Bronchial epithelial cell (primary cell): ENCODE measurements around the gene ZNF554. TPM values are rescaled to one million over a fixed set of nuclear protein-coding genes. Genes with fewer than 3 reads are reported as not detected.

ENCODE experiments used
- DNase-seq: peaks from one replicate; pipeline ENCODE4 v3.0.0-alpha.2; 2010; ENCODE audit warnings: low read depth
- FAIRE-seq: peaks from 2 replicates; lab custom pipeline; 2011; peaks lifted over from hg19 to GRCh38; lab: Jason Lieb, UNC
- H3K27me3 ChIP-seq: 2 replicates; pipeline ENCODE4 v1.5.1; 2011; ENCODE audit warnings: low read length; ENCODE audit not compliant: control insufficient read depth, insufficient read depth
- H3K36me3 ChIP-seq: 2 replicates; pipeline ENCODE4 v1.5.1; 2011; ENCODE audit warnings: low read length; ENCODE audit not compliant: control insufficient read depth, insufficient read depth
- H3K4me3 ChIP-seq: 2 replicates; pipeline ENCODE4 v1.5.1; 2011; ENCODE audit warnings: mild to moderate bottlenecking, low read depth, low read length, control low read depth
- total RNA-seq: library from RNA; depleted of rRNA; stranded (reverse); fragments of >200 nt; gene quantifications from 2 replicates; pipeline ENCODE4 v1.2.1, GENCODE V29; 2014
- TF ChIP-seq, protein P1 (sequence below): IDR thresholded peaks from 2 replicates; pipeline ENCODE4 v1.5.1; 2011; ENCODE audit warnings: mild to moderate bottlenecking, moderate library complexity, low read length, control low read depth, inconsistent platforms; ENCODE audit not compliant: insufficient read depth, severe bottlenecking

Gene ZNF554
- total RNA-seq, 1 donor from 2014 or later: 3.9 TPM

GRCh38 chr19:2798733-2799132 lies 20.9 kb upstream of the ZNF554 start:
- H3K27me3 ChIP-seq: no peaks in the 10 kb centered on the region
- DNase-seq (no peak), FAIRE-seq (no peak)
- peaks cover 18% of the 10 kb centered on the region for H3K36me3 ChIP-seq
- no peak overlapping the region for H3K4me3 ChIP-seq
- TF ChIP-seq, protein P1, sequence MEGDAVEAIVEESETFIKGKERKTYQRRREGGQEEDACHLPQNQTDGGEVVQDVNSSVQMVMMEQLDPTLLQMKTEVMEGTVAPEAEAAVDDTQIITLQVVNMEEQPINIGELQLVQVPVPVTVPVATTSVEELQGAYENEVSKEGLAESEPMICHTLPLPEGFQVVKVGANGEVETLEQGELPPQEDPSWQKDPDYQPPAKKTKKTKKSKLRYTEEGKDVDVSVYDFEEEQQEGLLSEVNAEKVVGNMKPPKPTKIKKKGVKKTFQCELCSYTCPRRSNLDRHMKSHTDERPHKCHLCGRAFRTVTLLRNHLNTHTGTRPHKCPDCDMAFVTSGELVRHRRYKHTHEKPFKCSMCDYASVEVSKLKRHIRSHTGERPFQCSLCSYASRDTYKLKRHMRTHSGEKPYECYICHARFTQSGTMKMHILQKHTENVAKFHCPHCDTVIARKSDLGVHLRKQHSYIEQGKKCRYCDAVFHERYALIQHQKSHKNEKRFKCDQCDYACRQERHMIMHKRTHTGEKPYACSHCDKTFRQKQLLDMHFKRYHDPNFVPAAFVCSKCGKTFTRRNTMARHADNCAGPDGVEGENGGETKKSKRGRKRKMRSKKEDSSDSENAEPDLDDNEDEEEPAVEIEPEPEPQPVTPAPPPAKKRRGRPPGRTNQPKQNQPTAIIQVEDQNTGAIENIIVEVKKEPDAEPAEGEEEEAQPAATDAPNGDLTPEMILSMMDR: no peak

- TF ChIP-seq, protein P1: no peak
Observed at GRCh38 chr19:2799273-2800020, 20.2 kb upstream of the ZNF554 start.

DNA sequence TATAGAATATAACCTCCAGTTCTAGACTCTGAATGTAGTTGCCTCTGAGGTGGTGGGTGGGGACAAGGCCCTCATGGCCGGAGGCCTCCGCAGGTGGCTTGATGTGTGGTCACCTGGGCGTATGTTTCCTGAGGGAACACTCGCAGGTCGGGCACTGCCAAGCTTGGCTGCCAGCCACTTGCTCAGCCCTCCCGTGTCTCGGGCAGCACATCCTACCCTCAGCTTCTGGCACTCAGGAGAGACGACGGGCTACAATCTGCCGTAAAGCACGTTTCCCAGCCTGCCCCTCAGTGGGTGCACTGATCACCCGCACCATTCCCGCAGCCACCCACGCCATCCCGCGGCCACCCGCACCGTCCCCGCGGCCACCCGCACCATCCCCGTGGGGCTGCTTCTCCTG lies 19.2 kb upstream of the ZNF554 start:
- peaks cover 14% of the 10 kb centered on the region for H3K36me3 ChIP-seq
- no peak for FAIRE-seq

More at GRCh38 chr19:2799273-2800020, 20.2 kb upstream of the ZNF554 start:
- Histone ChIP-seq H3K36me3 (peaks cover 18% of the 10 kb centered on the region), H3K4me3 (no peak overlapping the region), H3K27me3 (no peaks in the 10 kb centered on the region)
- DNase-seq (no peak), FAIRE-seq (no peak)

GRCh38 chr19:2802826-2803225 lies 16.8 kb upstream of the ZNF554 start:
- DNase-seq (no peak), FAIRE-seq (no peak)
- H3K36me3 ChIP-seq: peaks cover 19% of the 10 kb centered on the region
- no peaks in the 10 kb centered on the region for H3K27me3 ChIP-seq
- no peak overlapping the region for H3K4me3 ChIP-seq
- TF ChIP-seq, protein P1: no peak

More for the DNA sequence above, 19.2 kb upstream of the ZNF554 start:
- TF ChIP-seq, protein P1: no peak
- Histone ChIP-seq H3K27me3 (no peaks in the 10 kb centered on the region), H3K4me3 (no peak overlapping the region)
- no peak for DNase-seq

GRCh38 chr19:2803486-2804155 lies 16.0 kb upstream of the ZNF554 start:
- Histone ChIP-seq H3K27me3 (no peaks in the 10 kb centered on the region), H3K4me3 (no peak overlapping the region), H3K36me3 (peaks cover 21% of the 10 kb centered on the region)
- FAIRE-seq: no peak
- no peak for DNase-seq
- TF ChIP-seq, protein P1: no peak
